GM23338 (cell line): ENCODE results near the gene MBNL1.

ENCODE experiments used
- CREB1 ChIP-seq: fragments of 250-450 bp; sonication (Bioruptor Pico); IDR thresholded peaks from 2 replicates; pipeline ENCODE4 v1.5.0; 2020; ENCODE audit warnings: low read depth, mild to moderate bottlenecking, moderate library complexity
- EZH2 ChIP-seq: fragments of 200-600 bp; sonication (generic); IDR thresholded peaks from one replicate; pipeline ENCODE4 v1.8.0; 2017; ENCODE audit warnings: antibody characterized with exemption, mild to moderate bottlenecking, low read depth; ENCODE audit not compliant: unreplicated experiment
- EZH2phosphoT487 ChIP-seq: fragments of 200-600 bp; sonication (generic); IDR thresholded peaks from one replicate; pipeline ENCODE4 v1.8.1; 2018; ENCODE audit warnings: antibody characterized with exemption; ENCODE audit not compliant: unreplicated experiment
- JUNB ChIP-seq: IDR thresholded peaks from one replicate; pipeline ENCODE4 v1.6.1; 2016; ENCODE audit warnings: antibody characterized with exemption; ENCODE audit not compliant: unreplicated experiment
- REST ChIP-seq: IDR thresholded peaks from one replicate; pipeline ENCODE4 v1.6.1; 2018; ENCODE audit warnings: antibody characterized with exemption; ENCODE audit not compliant: unreplicated experiment
- ZNF114 ChIP-seq: fragments of 250-450 bp; sonication (Bioruptor Pico); IDR thresholded peaks from 2 replicates; pipeline ENCODE4 v1.5.0; 2020; ENCODE audit warnings: mild to moderate bottlenecking, moderate library complexity
- TF ChIP-seq, protein P1 (sequence below), 2 experiments: fragments of 200-600 bp in 1 of 2; sonication (generic) in 1 of 2; conservative IDR thresholded peaks; 2 replicates each; pipeline versions ENCODE4 v1.5.1 to v1.6.1; 2016 to 2017; ENCODE audit warnings: antibody characterized with exemption in 2 of 2, low read depth in 2 of 2, mild to moderate bottlenecking in 2 of 2, moderate library complexity in 1 of 2

DNA sequence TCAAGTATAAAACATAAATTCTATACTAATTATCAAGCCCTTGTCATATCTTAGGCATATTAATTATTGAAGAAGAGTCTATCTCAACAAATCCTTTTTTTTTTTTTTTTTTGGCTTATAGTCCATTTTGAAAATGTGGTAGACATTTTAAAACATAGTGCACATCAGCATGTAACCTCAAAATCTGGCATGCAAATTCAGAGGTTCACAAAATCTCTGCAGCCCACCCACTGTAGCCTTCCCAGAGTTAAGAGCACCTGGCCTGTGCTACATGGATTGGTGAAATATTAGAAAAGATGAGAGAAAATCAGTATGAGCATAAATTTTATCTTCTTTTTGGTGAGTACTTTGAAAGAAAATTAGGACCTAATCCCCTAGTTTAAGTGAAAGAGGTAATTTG lies 84.8 kb downstream of the MBNL1 start:
- TF ChIP-seq, protein P1, sequence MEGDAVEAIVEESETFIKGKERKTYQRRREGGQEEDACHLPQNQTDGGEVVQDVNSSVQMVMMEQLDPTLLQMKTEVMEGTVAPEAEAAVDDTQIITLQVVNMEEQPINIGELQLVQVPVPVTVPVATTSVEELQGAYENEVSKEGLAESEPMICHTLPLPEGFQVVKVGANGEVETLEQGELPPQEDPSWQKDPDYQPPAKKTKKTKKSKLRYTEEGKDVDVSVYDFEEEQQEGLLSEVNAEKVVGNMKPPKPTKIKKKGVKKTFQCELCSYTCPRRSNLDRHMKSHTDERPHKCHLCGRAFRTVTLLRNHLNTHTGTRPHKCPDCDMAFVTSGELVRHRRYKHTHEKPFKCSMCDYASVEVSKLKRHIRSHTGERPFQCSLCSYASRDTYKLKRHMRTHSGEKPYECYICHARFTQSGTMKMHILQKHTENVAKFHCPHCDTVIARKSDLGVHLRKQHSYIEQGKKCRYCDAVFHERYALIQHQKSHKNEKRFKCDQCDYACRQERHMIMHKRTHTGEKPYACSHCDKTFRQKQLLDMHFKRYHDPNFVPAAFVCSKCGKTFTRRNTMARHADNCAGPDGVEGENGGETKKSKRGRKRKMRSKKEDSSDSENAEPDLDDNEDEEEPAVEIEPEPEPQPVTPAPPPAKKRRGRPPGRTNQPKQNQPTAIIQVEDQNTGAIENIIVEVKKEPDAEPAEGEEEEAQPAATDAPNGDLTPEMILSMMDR (conservative IDR thresholded peaks at IDR 0.05; ENCODE audit: low read depth in 2 of 2): no peak
- TF ChIP-seq JUNB: no peak
- no peak for TF ChIP-seq EZH2
- no peak for TF ChIP-seq EZH2phosphoT487
- no peak for TF ChIP-seq CREB1
- no peak for TF ChIP-seq ZNF114
- no peak for TF ChIP-seq REST
